IMR-90 (cell line): ENCODE data around the gene RYR1.

Source experiments
- BHLHE40 ChIP-seq: fragments of 150-350 bp; IDR thresholded peaks from 2 replicates; pipeline ENCODE4 v1.6.1; 2016; ENCODE audit warnings: mild to moderate bottlenecking, low read depth, low read length
- CEBPB ChIP-seq: IDR thresholded peaks from 2 replicates; pipeline ENCODE4 v1.6.1; 2012; ENCODE audit warnings: low read depth, low read length, improper control_type of control experiment
- CHD1 ChIP-seq: IDR thresholded peaks from 2 replicates; pipeline ENCODE4 v1.6.1; 2012; ENCODE audit warnings: low read depth, low read length, improper control_type of control experiment
- MAFK ChIP-seq: IDR thresholded peaks from 2 replicates; pipeline ENCODE4 v1.6.1; 2012; ENCODE audit warnings: low read depth, low read length, improper control_type of control experiment
- MAZ ChIP-seq: IDR thresholded peaks from 2 replicates; pipeline ENCODE4 v1.6.1; 2012; ENCODE audit warnings: low read depth, mild to moderate bottlenecking, low read length, improper control_type of control experiment, moderate library complexity, borderline replicate concordance
- NFE2L2 ChIP-seq: fragments of 150-350 bp; IDR thresholded peaks from 2 replicates; pipeline ENCODE4 v1.6.1; 2016; ENCODE audit warnings: low read depth, mild to moderate bottlenecking, low read length
- POLR2A ChIP-seq: IDR thresholded peaks from 2 replicates; pipeline ENCODE4 v1.6.1; 2012; ENCODE audit warnings: mild to moderate bottlenecking, low read depth, low read length
- RAD21 ChIP-seq: IDR thresholded peaks from 2 replicates; pipeline ENCODE4 v1.6.1; 2012; ENCODE audit warnings: low read length, improper control_type of control experiment
- RCOR1 ChIP-seq: IDR thresholded peaks from 2 replicates; pipeline ENCODE4 v1.6.1; 2012; ENCODE audit warnings: mild to moderate bottlenecking, low read length, improper control_type of control experiment; ENCODE audit not compliant: insufficient replicate concordance
- SMC3 ChIP-seq: fragments of 150-350 bp; IDR thresholded peaks from 2 replicates; pipeline ENCODE4 v1.6.1; 2016; ENCODE audit warnings: low read depth, mild to moderate bottlenecking, antibody characterized with exemption, low read length, moderate library complexity
- USF2 ChIP-seq: fragments of 150-350 bp; IDR thresholded peaks from 2 replicates; pipeline ENCODE4 v1.6.1; 2017; ENCODE audit warnings: mild to moderate bottlenecking, antibody characterized with exemption, low read length, low read depth
- TF ChIP-seq, protein P1 (sequence below): conservative IDR thresholded peaks from 2 replicates; pipeline ENCODE4 v1.5.1; 2012; ENCODE audit warnings: mild to moderate bottlenecking, low read depth, low read length, improper control_type of control experiment

GRCh38 chr19:38451629-38452028 is 18.1 kb downstream of the RYR1 start:
- TF ChIP-seq POLR2A, result no peak
- TF ChIP-seq, protein P1, sequence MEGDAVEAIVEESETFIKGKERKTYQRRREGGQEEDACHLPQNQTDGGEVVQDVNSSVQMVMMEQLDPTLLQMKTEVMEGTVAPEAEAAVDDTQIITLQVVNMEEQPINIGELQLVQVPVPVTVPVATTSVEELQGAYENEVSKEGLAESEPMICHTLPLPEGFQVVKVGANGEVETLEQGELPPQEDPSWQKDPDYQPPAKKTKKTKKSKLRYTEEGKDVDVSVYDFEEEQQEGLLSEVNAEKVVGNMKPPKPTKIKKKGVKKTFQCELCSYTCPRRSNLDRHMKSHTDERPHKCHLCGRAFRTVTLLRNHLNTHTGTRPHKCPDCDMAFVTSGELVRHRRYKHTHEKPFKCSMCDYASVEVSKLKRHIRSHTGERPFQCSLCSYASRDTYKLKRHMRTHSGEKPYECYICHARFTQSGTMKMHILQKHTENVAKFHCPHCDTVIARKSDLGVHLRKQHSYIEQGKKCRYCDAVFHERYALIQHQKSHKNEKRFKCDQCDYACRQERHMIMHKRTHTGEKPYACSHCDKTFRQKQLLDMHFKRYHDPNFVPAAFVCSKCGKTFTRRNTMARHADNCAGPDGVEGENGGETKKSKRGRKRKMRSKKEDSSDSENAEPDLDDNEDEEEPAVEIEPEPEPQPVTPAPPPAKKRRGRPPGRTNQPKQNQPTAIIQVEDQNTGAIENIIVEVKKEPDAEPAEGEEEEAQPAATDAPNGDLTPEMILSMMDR, result no peak
- no peak for TF ChIP-seq USF2
- TF ChIP-seq MAFK, result no peak
- no peak for TF ChIP-seq BHLHE40
- TF ChIP-seq CEBPB, result no peak
- TF ChIP-seq MAZ, result no peak
- no peak for TF ChIP-seq RAD21
- TF ChIP-seq RCOR1, result no peak
- TF ChIP-seq CHD1, result no peak
- TF ChIP-seq NFE2L2, result no peak
- no peak for TF ChIP-seq SMC3
